ENCODE results near the gene HS6ST3.
"Not testable (repeated sequence)": the region's sequence is repeated elsewhere in the genome, so short reads cannot be mapped to it uniquely, and the experiment has no call there.

HS6ST3 gene

DNA sequence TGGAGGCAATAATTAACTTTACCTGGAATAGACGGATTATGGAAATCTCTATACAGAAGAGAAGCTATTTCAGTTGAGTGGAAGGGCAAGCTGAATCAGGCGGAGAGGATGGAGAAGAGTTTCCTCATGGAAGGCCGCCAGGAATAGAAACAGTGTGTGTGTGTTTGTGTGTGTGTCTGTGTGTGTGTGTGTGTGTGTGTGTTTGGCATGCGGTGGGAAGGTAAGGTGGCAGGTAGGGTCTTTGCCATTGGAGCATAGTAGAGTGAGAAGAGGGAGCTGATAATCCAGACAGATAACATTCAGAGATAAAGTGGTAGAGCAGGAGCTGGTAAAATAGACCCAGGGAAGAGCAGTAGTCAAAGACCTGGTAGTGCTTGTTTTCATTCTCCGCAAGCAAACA, 9.2 kb upstream of the HS6ST3 start:
- FAIRE-seq: no peak
- no peak for TF ChIP-seq POLR2A (IDR thresholded peaks at IDR 0.05; ENCODE audit: low read depth, low read length)

DNA sequence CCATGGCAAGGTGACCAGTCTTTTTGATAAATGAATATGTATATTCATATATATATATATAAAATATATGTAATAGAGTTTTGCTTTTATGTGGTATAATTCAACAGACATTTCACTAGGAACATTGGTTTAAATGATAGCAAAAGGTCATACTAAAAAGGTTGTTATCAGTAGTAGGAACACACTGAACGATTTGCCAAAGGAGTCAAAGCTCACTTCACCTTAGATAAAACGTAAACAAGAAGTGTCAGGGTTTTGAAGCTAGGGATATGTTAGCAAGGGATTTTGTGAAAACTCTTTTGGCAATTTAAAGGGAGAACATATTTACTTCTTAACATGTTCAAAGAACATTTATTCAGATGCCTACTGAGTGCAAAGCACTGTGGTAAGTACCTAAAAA, 8.0 kb upstream of the HS6ST3 start:
- FAIRE-seq: peak; percentile 23
- no peak for TF ChIP-seq POLR2A (IDR thresholded peaks at IDR 0.05; ENCODE audit: low read depth, low read length)
- no peak for DNase-seq (ENCODE audit: insufficient read length, low spot score)

More for the DNA sequence above, 9.2 kb upstream of the HS6ST3 start:
- DNase-seq (ENCODE audit: insufficient read length, low spot score): no peak

DNA sequence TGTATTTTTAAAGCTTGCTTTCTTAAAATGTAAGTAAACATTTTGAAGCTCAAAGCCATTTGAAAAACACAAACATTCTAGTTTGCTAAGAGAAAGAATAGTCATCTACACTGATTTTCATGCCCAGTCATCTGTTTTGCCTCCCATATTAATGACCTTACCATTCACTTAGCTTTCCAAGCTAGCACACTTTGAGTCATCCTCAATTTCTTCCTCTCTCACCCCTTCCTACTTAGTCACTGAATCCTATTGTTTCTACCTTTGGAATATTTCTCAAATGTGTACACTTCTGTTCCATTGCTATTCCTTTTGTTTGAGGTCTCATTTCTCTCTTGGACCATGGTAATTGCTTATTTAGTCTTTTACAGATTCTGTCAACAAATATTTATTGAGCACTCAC, 7.3 kb upstream of the HS6ST3 start:
- DNase-seq (ENCODE audit: insufficient read length, low spot score): no peak
- no peak for TF ChIP-seq POLR2A (IDR thresholded peaks at IDR 0.05; ENCODE audit: low read depth, low read length)
- no peak for FAIRE-seq

DNA sequence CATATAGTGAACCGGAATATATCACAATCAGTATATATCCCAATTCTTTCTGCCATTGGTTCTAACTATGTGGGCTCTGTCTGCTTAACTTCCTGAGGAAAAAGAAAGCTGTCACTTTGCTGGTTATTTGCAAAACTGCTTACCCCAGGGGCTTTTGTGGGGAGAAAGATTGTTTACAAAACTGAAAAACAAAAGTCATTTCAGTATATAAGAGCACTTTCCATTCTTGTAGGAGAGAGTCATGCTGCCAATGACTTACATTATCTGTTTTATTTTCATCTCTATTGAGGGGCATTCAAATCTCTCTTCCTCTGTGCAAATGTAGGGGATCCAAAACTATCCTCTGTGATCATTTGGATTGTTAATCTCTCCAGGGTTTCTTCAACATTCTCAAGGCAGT, 3.2 kb upstream of the HS6ST3 start:
- no peak for FAIRE-seq
- TF ChIP-seq POLR2A (IDR thresholded peaks at IDR 0.05; ENCODE audit: low read depth, low read length): no peak
- DNase-seq (ENCODE audit: insufficient read length, low spot score): no peak

DNA sequence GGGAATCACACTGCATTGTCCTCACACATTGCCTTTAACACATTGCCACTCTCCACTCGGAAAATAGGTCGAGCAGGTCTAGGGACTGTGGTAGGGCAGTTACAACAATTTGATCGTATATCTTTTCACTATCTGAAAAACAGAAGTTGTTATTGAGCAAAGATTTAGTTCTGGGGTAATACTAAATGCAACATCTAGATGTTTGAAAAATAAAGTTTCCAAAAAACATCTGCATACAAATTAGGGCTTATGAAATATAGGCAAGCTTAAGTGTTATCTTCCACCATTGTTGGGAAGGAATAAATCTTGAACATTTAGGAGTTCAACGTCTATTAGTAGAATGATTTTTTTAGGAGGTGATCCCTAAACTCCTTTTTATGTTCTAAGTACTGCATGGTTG, 768 bp upstream of the HS6ST3 start:
- no peak for FAIRE-seq

DNA sequence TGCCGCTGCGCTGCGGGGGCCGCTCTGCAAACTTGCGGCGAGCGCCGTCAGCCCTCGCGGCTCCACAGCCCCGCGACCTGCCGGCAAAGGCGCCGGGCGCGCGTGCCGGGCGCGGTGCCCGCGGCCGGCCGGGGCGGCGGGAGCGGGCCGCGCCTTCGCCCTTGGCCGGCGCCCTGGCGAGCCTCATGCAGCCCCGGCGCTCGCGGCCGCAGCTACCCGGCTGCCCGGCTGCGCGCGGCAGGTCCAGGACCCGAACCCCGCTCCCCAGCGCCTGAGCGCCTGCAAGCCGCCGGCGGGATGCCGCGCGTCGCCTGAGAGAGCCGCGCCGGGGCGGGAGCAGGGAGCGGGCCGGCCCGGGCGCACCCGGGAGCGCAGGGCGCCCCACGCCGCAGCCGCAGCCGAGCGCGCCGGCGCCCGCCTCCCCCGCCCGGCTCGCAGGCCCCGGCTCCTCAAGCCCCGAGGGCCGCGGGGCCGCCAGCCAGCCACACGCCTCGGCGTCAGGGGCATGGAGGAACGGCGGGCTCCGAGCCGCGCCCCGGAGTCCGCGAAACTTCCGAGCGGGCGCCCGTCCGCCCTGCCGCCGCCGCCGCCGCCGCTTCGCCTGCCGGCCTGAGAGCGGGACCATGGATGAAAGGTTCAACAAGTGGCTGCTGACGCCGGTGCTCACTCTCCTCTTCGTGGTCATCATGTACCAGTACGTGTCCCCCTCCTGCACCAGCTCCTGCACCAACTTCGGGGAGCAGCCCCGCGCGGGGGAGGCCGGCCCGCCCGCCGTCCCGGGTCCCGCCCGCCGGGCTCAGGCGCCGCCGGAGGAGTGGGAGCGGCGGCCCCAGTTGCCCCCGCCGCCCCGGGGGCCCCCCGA, 564 bp downstream of the HS6ST3 start:
- TF ChIP-seq POLR2A (IDR thresholded peaks at IDR 0.05; ENCODE audit: low read depth, low read length): no peak
- no peak for DNase-seq (ENCODE audit: insufficient read length, low spot score)
- FAIRE-seq: no peak

More for the DNA sequence above, 768 bp upstream of the HS6ST3 start:
- TF ChIP-seq POLR2A (IDR thresholded peaks at IDR 0.05; ENCODE audit: low read depth, low read length): no peak
- no peak for DNase-seq (ENCODE audit: insufficient read length, low spot score)

DNA sequence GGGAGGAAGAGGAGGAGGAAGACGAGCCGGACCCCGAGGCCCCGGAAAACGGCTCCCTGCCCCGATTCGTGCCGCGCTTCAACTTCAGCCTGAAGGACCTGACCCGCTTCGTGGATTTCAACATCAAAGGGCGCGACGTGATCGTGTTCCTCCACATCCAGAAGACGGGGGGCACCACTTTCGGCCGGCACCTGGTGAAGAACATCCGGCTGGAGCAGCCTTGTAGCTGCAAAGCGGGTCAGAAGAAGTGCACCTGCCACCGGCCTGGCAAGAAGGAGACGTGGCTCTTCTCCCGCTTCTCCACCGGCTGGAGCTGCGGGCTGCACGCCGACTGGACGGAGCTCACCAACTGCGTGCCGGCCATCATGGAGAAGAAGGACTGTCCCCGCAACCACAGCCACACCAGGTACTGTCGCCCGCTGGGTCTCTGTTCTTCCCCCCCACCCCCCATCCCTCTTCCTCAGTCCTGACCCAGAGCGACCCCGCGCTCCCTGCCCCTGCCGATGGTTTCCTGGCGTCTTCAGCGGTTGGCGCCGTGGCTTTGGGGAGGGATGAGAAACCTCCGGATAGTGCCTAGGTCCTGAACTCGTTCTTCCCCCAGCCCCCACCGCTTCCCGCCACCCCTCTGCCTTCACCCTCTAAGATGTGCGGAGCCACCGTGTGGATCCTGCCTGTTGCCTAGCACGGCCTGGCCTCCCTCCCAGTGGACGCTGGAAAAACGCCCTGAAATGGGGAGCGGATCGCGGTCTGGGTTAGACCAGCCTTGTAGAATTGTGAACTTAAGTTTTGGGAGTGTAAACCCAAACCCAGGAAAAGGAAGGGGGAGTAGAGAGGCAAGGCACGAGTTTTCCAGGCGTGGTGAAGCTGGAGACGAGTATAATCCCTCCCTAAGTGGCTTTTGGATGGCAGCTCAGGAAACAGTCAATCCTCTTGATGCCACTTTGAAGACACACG, 1.5 kb downstream of the HS6ST3 start:
- FAIRE-seq: no peak
- no peak for DNase-seq (ENCODE audit: insufficient read length, low spot score)
- no peak for TF ChIP-seq POLR2A (IDR thresholded peaks at IDR 0.05; ENCODE audit: low read depth, low read length)

DNA sequence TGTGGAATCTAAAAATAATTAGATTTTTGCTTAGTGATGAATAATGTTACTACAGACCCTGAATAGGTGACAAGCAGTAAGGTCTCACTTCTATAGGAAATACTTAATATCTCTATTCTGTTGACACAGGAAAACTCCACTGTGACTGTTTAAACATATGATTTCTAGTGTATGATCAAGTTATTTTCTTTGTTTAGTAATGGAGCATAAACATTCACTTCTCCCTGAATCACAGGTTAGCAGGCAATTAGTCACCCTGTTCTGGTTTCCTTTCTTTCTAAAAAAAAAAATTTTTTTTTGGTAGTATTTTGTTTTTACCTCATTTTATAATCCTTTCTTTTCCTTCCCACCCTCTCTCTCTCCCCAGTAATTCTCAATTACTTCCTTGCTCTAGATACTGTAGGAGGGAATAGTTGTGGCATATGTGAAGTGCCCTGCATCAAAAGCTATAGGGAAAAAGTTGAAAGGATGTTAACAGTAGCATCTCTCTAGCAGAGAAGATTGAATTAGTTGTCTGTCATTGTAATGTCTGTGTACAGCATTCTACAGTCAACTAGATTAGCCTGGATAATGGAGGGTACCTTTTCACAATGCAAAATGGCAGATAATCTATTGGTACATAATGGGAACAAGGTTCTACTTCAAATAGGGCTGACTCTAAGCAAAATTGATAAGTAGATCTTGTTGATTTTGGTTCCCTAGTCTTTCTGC, 3.5 kb downstream of the HS6ST3 start:
- TF ChIP-seq POLR2A (IDR thresholded peaks at IDR 0.05; ENCODE audit: low read depth, low read length): no peak
- FAIRE-seq (no peak), DNase-seq (ENCODE audit: insufficient read length, low spot score) (no peak)

DNA sequence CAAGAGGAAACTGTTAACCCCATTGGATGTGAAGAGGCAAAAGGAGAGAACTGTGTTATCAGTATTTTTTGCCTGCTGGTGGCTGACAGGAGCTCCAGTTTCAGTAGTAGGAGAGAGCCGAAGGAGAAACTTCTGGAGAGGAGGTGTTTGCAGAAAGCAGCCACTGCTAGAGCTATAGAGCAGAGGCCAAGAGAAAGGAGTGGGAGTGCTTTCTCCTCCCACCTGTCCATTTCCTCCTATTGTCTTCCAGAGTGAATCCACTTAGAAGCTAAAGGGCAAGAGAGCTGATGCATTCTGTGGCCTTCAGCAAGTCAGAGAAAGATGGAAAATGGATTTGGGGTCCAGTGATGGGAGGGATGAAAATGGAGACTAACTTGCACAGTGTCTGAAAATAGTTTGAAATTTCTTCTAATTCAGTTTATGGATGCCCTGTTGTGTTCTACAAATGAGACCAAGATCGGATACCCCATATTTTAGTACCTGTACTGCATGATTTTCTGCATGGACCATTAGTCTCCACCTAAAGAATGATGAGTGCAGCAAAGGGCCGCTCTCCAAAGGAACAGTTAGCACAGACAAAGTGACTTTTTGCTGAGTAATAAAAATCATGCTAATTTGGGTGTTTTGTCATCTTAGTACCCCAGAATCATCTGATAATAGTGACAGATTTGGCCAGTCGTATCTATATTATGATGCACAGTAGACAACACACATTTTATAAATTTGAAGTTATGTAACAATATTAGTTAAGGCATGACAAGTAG, 10.7 kb downstream of the HS6ST3 start:
- no peak for DNase-seq (ENCODE audit: insufficient read length, low spot score)
- TF ChIP-seq POLR2A (IDR thresholded peaks at IDR 0.05; ENCODE audit: low read depth, low read length): no peak
- FAIRE-seq: no peak

DNA sequence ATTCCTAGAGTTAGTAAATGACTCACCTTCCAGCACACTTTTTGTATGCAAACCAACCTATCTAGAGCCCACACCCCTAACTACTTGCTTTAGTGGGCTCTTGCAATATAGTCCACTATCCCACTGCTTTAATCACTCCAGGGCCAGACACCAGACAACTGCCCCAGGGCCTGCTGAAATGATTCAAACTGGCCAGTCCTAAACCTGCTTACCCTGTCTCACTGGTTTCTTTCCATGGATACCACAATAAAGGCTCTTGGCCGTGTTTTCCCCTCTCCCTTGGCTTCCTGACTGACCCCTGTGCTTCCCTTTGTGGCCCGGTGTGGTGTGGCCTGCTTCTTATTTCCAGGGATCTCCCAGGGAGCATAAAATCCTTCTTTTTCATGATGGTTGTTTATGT, 14.6 kb downstream of the HS6ST3 start:
- DNase-seq (ENCODE audit: insufficient read length, low spot score) (no peak), FAIRE-seq (no peak)
- TF ChIP-seq POLR2A (IDR thresholded peaks at IDR 0.05; ENCODE audit: low read depth, low read length): no peak

DNA sequence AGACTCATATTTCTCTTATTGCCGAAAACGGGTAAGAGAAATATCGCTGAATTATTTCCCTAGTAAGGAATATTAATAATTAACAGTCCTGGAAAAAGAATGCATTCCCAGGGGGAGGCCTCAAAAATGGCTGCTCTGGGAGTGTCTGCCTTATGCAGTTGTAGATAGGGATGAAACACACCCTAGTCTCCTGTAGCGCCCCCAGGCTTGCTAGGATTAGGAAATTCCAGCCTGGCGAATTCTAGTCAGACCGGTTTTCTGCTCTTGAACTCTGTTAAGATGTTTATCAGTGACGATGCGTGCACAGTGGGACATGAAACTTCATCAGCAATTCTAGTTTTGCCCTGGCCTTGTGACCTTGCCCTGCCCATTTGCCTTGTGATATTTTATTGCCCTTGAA, 18.2 kb downstream of the HS6ST3 start:
- FAIRE-seq; DNase-seq (ENCODE audit: insufficient read length, low spot score): not testable (repeated sequence)

DNA sequence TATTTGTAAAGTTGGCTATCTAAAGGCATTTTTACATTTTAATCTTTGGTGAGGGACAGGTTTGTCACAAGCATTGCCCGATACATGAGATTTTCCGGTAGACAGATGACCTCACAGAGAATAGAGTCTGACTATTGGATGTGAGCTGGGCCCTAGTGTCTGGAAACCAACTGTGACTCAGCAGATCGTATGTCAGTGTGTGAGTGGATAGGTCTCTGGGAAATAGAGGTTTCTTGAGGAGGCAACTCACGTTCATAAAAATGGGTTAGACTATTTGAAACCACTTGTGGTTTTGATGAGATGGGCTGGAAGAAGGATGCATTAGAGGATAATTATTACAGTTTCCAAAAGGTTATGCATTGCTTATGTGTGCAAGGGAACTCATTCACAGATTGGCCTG, 19.2 kb downstream of the HS6ST3 start:
- FAIRE-seq (no peak), DNase-seq (ENCODE audit: insufficient read length, low spot score) (no peak)
- no peak for TF ChIP-seq POLR2A (IDR thresholded peaks at IDR 0.05; ENCODE audit: low read depth, low read length)

DNA sequence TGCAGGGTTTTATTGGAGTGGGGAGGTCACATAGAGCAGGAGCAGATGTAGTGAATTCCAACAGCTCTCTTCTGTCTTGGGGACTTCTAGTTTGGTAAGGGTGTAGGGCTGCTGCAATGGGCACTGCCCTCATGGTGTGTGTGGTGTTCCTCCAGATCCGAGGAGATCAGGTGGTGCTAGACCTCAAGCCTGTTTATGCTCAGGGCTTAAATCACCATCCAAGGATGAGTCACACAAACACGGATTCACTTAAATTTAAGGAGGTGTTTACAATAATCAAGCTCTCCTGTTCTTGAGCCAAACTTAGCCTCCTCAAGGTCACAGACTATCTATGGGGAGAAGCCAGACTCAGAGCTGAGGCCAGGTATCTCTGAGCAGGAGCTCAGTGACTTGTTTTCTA, 23.0 kb downstream of the HS6ST3 start:
- DNase-seq (ENCODE audit: insufficient read length, low spot score): no peak
- no peak for FAIRE-seq
- TF ChIP-seq POLR2A (IDR thresholded peaks at IDR 0.05; ENCODE audit: low read depth, low read length): no peak

DNA sequence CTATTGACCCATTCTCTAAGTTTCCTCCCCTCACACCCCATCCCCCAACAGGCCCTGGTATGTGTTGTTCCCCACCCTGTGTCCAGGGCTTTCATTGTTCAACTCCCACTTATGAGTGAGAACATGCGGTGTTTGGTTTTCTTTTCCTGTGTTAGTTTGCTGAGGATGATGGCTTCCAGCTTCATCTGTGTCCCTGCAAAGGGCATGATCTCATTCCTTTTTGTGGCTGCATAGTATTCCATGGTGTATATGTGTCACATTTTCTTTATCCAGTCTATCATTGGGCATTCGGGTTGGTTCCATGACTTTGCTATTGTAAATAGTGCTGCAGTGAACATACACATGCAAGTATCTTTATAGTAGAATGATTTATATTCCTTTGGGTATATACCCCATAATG, 25.5 kb downstream of the HS6ST3 start:
- not testable (repeated sequence) for DNase-seq (ENCODE audit: insufficient read length, low spot score); FAIRE-seq
